ENCODE data around the gene C3orf52. TPM values are rescaled to one million over a fixed set of nuclear protein-coding genes. Genes with fewer than 3 reads are reported as not detected.

Gene C3orf52
- total RNA-seq, 4 donors from 2014 or later, result 5.7 to 12.7 (median 9.5) TPM

GRCh38 chr3:112090887-112091586 is 4.8 kb downstream of the C3orf52 start:
- H3K27ac ChIP-seq, result no peak overlapping the region
- H3K4me3 ChIP-seq, result no peak overlapping the region
- no peaks in the 10 kb centered on the region for H3K9me3 ChIP-seq
- intact Hi-C loops (cut with DNase I), result no loop called here
- no peak for DNase-seq
- no peaks in the 10 kb centered on the region for H3K27me3 ChIP-seq
- no peak for TF ChIP-seq CTCF (IDR thresholded peaks at IDR 0.05)
- TF ChIP-seq POLR2A (IDR thresholded peaks at IDR 0.05), result no peak
- 85 to 90% methylated on average over 6 of the region's 6 CpGs for WGBS, 2 donors
- peaks cover under 1 to 52% (median 13%) of the 10 kb centered on the region in 3 donors for H3K4me1 ChIP-seq
- H3K36me3 ChIP-seq, result peaks cover 0 to 4% (median 0%) of the 10 kb centered on the region in 3 donors

GRCh38 chr3:112092496-112093179 is 6.4 kb downstream of the C3orf52 start:
- no peaks in the 10 kb centered on the region for H3K27me3 ChIP-seq
- H3K9me3 ChIP-seq, result no peaks in the 10 kb centered on the region
- 51 to 60% methylated on average over 6 of the region's 6 CpGs for WGBS, 2 donors
- no peak overlapping the region for H3K4me3 ChIP-seq
- intact Hi-C loops (cut with DNase I), result no loop called here
- peaks cover 0 to 4% (median 0%) of the 10 kb centered on the region in 3 donors for H3K36me3 ChIP-seq
- H3K27ac ChIP-seq, result no peak overlapping the region
- no peak for DNase-seq
- TF ChIP-seq POLR2A (IDR thresholded peaks at IDR 0.05) (no peak), CTCF (IDR thresholded peaks at IDR 0.05) (no peak)
- H3K4me1 ChIP-seq, result peaks cover 0 to 44% (median 8%) of the 10 kb centered on the region in 3 donors

GRCh38 chr3:112093180-112093522 is 7.0 kb downstream of the C3orf52 start:
- intact Hi-C loops (cut with DNase I), result no loop called here
- Histone ChIP-seq H3K4me3 (no peak overlapping the region), H3K27ac (no peak overlapping the region), H3K4me1 (peaks cover 0 to 40% (median 6%) of the 10 kb centered on the region in 3 donors), H3K36me3 (peaks cover 0 to 4% (median 0%) of the 10 kb centered on the region in 3 donors), H3K27me3 (no peaks in the 10 kb centered on the region), H3K9me3 (no peaks in the 10 kb centered on the region)
- DNase-seq, result no peak
- TF ChIP-seq POLR2A (IDR thresholded peaks at IDR 0.05) (no peak), CTCF (IDR thresholded peaks at IDR 0.05) (no peak)

- TF ChIP-seq POLR2A (IDR thresholded peaks at IDR 0.05) (no peak), CTCF (IDR thresholded peaks at IDR 0.05) (no peak)
- Histone ChIP-seq H3K27ac (no peak overlapping the region), H3K27me3 (no peaks in the 10 kb centered on the region), H3K4me1 (peaks cover 0 to 15% (median 0%) of the 10 kb centered on the region in 3 donors), H3K4me3 (no peak overlapping the region), H3K9me3 (no peaks in the 10 kb centered on the region), H3K36me3 (peaks cover 0 to 4% (median 0%) of the 10 kb centered on the region in 3 donors)
- intact Hi-C loops (cut with DNase I), result no loop called here
- 45 to 57% methylated on average over 2 of the region's 2 CpGs for WGBS, 2 donors
- no peak for DNase-seq
Measured at GRCh38 chr3:112095731-112096130, 9.5 kb downstream of the C3orf52 start.

- Histone ChIP-seq H3K27ac (no peak overlapping the region), H3K27me3 (no peaks in the 10 kb centered on the region), H3K4me1 (peaks cover 0 to 14% (median 0%) of the 10 kb centered on the region in 3 donors), H3K36me3 (peaks cover 0 to 4% (median 0%) of the 10 kb centered on the region in 3 donors), H3K9me3 (no peaks in the 10 kb centered on the region), H3K4me3 (no peak overlapping the region)
- no peak for DNase-seq
- WGBS, 2 donors, result 72 to 73% methylated on average over 2 of the region's 2 CpGs
- TF ChIP-seq CTCF (IDR thresholded peaks at IDR 0.05), result no peak
- intact Hi-C loops (cut with DNase I), result no loop called here
Measured at GRCh38 chr3:112096176-112096575, 10.0 kb downstream of the C3orf52 start.
